ENCODE measurements around the gene ERAS. TPM values are rescaled to one million over a fixed set of nuclear protein-coding genes. Genes with fewer than 3 reads are reported as not detected.
"Not testable (repeated sequence)": the region's sequence is repeated elsewhere in the genome, so short reads cannot be mapped to it uniquely, and the experiment has no call there.

ERAS gene
- total and polyA plus RNA-seq, 4 donors: not detected

GRCh38 chrX:48864210-48864609 lies 37.9 kb downstream of the ERAS start:
- Histone ChIP-seq H3K27ac (ENCODE audit: low read depth in 1 of 2, low read length in 2 of 2) (no peak overlapping the region), H3K4me1 (ENCODE audit: control insufficient read depth in 4 of 4, insufficient read depth in 4 of 4, low read length in 3 of 4) (no peaks in the 10 kb centered on the region), H3K4me3 (ENCODE audit: low read depth in 1 of 3, low read length in 3 of 3) (no peak overlapping the region), H3K9me3 (ENCODE audit: control insufficient read depth in 4 of 4, low read length in 3 of 4) (no peaks in the 10 kb centered on the region), H3K27me3 (ENCODE audit: control insufficient read depth in 4 of 4, insufficient read depth in 4 of 4, low read length in 3 of 4) (no peaks in the 10 kb centered on the region), H3K9ac (ENCODE audit: low read depth in 1 of 2, low read length in 2 of 2) (no peak overlapping the region), H3K36me3 (ENCODE audit: control insufficient read depth in 4 of 4, insufficient read depth in 3 of 4, low read depth in 1 of 4, low read length in 3 of 4) (no peaks in the 10 kb centered on the region)
- no peak for DNase-seq (ENCODE audit: low spot score)
- TF ChIP-seq YY1 (IDR thresholded peaks at IDR 0.05): no peak
- TF ChIP-seq FOXA2 (IDR thresholded peaks at IDR 0.05): no peak
- TF ChIP-seq JUND (IDR thresholded peaks at IDR 0.05): no peak
- no peak for TF ChIP-seq TAF1 (conservative IDR thresholded peaks at IDR 0.05)
- no peak for TF ChIP-seq EGR1 (IDR thresholded peaks at IDR 0.05; ENCODE audit: low read depth in 2 of 2)
- no peak for TF ChIP-seq HNF4A (conservative IDR thresholded peaks at IDR 0.05)
- no peak for TF ChIP-seq RAD21 (IDR thresholded peaks at IDR 0.05)
- TF ChIP-seq NR2F2 (IDR thresholded peaks at IDR 0.05): no peak
- TF ChIP-seq, protein P1, sequence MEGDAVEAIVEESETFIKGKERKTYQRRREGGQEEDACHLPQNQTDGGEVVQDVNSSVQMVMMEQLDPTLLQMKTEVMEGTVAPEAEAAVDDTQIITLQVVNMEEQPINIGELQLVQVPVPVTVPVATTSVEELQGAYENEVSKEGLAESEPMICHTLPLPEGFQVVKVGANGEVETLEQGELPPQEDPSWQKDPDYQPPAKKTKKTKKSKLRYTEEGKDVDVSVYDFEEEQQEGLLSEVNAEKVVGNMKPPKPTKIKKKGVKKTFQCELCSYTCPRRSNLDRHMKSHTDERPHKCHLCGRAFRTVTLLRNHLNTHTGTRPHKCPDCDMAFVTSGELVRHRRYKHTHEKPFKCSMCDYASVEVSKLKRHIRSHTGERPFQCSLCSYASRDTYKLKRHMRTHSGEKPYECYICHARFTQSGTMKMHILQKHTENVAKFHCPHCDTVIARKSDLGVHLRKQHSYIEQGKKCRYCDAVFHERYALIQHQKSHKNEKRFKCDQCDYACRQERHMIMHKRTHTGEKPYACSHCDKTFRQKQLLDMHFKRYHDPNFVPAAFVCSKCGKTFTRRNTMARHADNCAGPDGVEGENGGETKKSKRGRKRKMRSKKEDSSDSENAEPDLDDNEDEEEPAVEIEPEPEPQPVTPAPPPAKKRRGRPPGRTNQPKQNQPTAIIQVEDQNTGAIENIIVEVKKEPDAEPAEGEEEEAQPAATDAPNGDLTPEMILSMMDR (IDR thresholded peaks at IDR 0.05; ENCODE audit: low read depth, low read length, missing input control): no peak
- TF ChIP-seq SP1 (IDR thresholded peaks at IDR 0.05): no peak
- TF ChIP-seq RXRA (IDR thresholded peaks at IDR 0.05): no peak
- no peak for TF ChIP-seq HNF4G (IDR thresholded peaks at IDR 0.05)
- WGBS: 54% methylated on average over 4 of the region's 4 CpGs

DNA sequence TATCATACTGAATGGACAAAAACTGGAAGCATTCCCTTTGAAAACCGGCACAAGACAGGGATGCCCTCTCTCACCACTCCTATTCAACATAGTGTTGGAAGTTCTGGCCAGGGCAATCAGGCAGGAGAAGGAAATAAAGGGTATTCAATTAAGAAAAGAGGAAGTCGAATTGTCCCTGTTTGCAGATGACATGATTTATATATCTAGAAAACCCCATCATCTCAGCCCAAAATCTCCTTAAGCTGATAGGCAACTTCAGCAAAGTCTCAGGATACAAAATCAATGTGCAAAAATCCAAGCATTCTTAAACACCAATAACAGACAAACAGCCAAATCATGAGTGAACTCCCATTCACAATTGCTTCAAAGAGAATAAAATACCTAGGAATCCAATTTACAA lies 45.7 kb downstream of the ERAS start:
- not testable (repeated sequence) for DNase-seq (ENCODE audit: low spot score); H3K9me3 ChIP-seq (ENCODE audit: control insufficient read depth in 4 of 4, low read length in 3 of 4); H3K27ac ChIP-seq (ENCODE audit: low read depth in 1 of 2, low read length in 2 of 2); H3K4me1 ChIP-seq (ENCODE audit: control insufficient read depth in 4 of 4, insufficient read depth in 4 of 4, low read length in 3 of 4); H3K36me3 ChIP-seq (ENCODE audit: control insufficient read depth in 4 of 4, insufficient read depth in 3 of 4, low read depth in 1 of 4, low read length in 3 of 4); H3K9ac ChIP-seq (ENCODE audit: low read depth in 1 of 2, low read length in 2 of 2); H3K4me3 ChIP-seq (ENCODE audit: low read depth in 1 of 3, low read length in 3 of 3); H3K27me3 ChIP-seq (ENCODE audit: control insufficient read depth in 4 of 4, insufficient read depth in 4 of 4, low read length in 3 of 4)
- WGBS: 54% methylated on average over 1 of the region's 2 CpGs

- not testable (repeated sequence) for H3K9ac ChIP-seq (ENCODE audit: low read depth in 1 of 2, low read length in 2 of 2); H3K9me3 ChIP-seq (ENCODE audit: control insufficient read depth in 4 of 4, low read length in 3 of 4); H3K27me3 ChIP-seq (ENCODE audit: control insufficient read depth in 4 of 4, insufficient read depth in 4 of 4, low read length in 3 of 4); DNase-seq (ENCODE audit: low spot score); H3K36me3 ChIP-seq (ENCODE audit: control insufficient read depth in 4 of 4, insufficient read depth in 3 of 4, low read depth in 1 of 4, low read length in 3 of 4); H3K4me3 ChIP-seq (ENCODE audit: low read depth in 1 of 3, low read length in 3 of 3); H3K27ac ChIP-seq (ENCODE audit: low read depth in 1 of 2, low read length in 2 of 2); H3K4me1 ChIP-seq (ENCODE audit: control insufficient read depth in 4 of 4, insufficient read depth in 4 of 4, low read length in 3 of 4)
- 65% methylated on average over 4 of the region's 4 CpGs for WGBS
These were observed 50.6 kb downstream of the ERAS start for GRCh38 chrX:48876944-48877343.

Small RNA genes within 50 kb of the gene (small RNA-seq; reads per million reads assigned to genes)
- gene RNU6-29P: not detected

Other genes starting within 250 kb of the ERAS start
- 10 to 100 TPM; 25.4 to 39.8 TPM for gene WDR13, start 229.0 kb upstream of the ERAS start, total RNA-seq
- 10 to 100 TPM; 37.2 to 73.7 TPM for gene WDR13, start 229.0 kb upstream of the ERAS start, polyA plus RNA-seq
- gene WAS, start 142.7 kb upstream of the ERAS start, total RNA-seq: 1 to 10 TPM; 5.1 to 5.6 TPM
- 1 to 10 TPM; 1.0 to 3.1 TPM for gene WAS, start 142.7 kb upstream of the ERAS start, polyA plus RNA-seq
- 1 to 10 TPM; 4.0 to 5.8 TPM for gene SUV39H1, start 129.8 kb upstream of the ERAS start, total RNA-seq
- 1 to 10 TPM; 3.2 to 3.5 TPM for gene SUV39H1, start 129.8 kb upstream of the ERAS start, polyA plus RNA-seq
- gene GLOD5, start 64.8 kb upstream of the ERAS start, total RNA-seq: under 1 TPM in 1 of 2 donors, not detected in 1; 0.67 TPM
- gene GLOD5, start 64.8 kb upstream of the ERAS start, polyA plus RNA-seq: 1 to 10 TPM; 2.1 to 3.4 TPM
- gene GATA1, start 39.9 kb upstream of the ERAS start, total RNA-seq: 10 to 100 TPM in 1 of 2 donors, not detected in 1; 39.9 TPM
- under 1 TPM in 1 of 2 donors, not detected in 1; 0.05 TPM for gene GATA1, start 39.9 kb upstream of the ERAS start, polyA plus RNA-seq
- 10 to 100 TPM; 48.1 to 80.5 TPM for gene HDAC6, start 24.4 kb upstream of the ERAS start, total RNA-seq
- gene HDAC6, start 24.4 kb upstream of the ERAS start, polyA plus RNA-seq: 10 to 100 TPM; 54.4 to 59.2 TPM
- gene PCSK1N, start 9.1 kb downstream of the ERAS start, total RNA-seq: 1 to 10 TPM in 1 of 2 donors, under 1 TPM in 1; 0.08 to 5.4 TPM
- 1 to 10 TPM in 1 of 2 donors, under 1 TPM in 1; 0.05 to 1.8 TPM for gene PCSK1N, start 9.1 kb downstream of the ERAS start, polyA plus RNA-seq
- gene TIMM17B, start 71.3 kb downstream of the ERAS start, total RNA-seq: 10 to 100 TPM; 22.8 to 25.9 TPM
- 10 to 100 TPM; 34.2 to 53.1 TPM for gene TIMM17B, start 71.3 kb downstream of the ERAS start, polyA plus RNA-seq
- gene PQBP1, start 71.4 kb downstream of the ERAS start, total RNA-seq: 10 to 100 TPM; 22.0 to 34.6 TPM
- gene PQBP1, start 71.4 kb downstream of the ERAS start, polyA plus RNA-seq: 10 to 100 TPM; 40.0 to 44.3 TPM
- 10 to 100 TPM; 10.0 to 15.5 TPM for gene SLC35A2, start 85.1 kb downstream of the ERAS start, total RNA-seq
- 10 to 100 TPM; 13.3 to 26.9 TPM for gene SLC35A2, start 85.1 kb downstream of the ERAS start, polyA plus RNA-seq
- 10 to 100 TPM in 1 of 2 donors, 1 to 10 TPM in 1; 5.8 to 28.3 TPM for gene PIM2, start 92.5 kb downstream of the ERAS start, total RNA-seq
- gene PIM2, start 92.5 kb downstream of the ERAS start, polyA plus RNA-seq: 1 to 10 TPM; 4.5 to 8.1 TPM
- 10 to 100 TPM; 17.0 to 29.3 TPM for gene OTUD5, start 131.1 kb downstream of the ERAS start, total RNA-seq
- 10 to 100 TPM in 1 of 2 donors, 1 to 10 TPM in 1; 9.3 to 18.8 TPM for gene OTUD5, start 131.1 kb downstream of the ERAS start, polyA plus RNA-seq
- 1 to 10 TPM in 1 of 2 donors, under 1 TPM in 1; 0.28 to 1.1 TPM for gene KCND1, start 145.3 kb downstream of the ERAS start, total RNA-seq
- gene KCND1, start 145.3 kb downstream of the ERAS start, polyA plus RNA-seq: under 1 TPM; 0.17 to 0.28 TPM
- 10 to 100 TPM; 14.1 to 21.3 TPM for gene GRIPAP1, start 175.8 kb downstream of the ERAS start, total RNA-seq
- 10 to 100 TPM; 15.4 to 17.3 TPM for gene GRIPAP1, start 175.8 kb downstream of the ERAS start, polyA plus RNA-seq
- 10 to 100 TPM in 1 of 2 donors, 1 to 10 TPM in 1; 9.5 to 17.1 TPM for gene TFE3, start 216.8 kb downstream of the ERAS start, total RNA-seq
- gene TFE3, start 216.8 kb downstream of the ERAS start, polyA plus RNA-seq: 10 to 100 TPM in 1 of 2 donors, 1 to 10 TPM in 1; 8.6 to 22.4 TPM
- gene CCDC120, start 232.5 kb downstream of the ERAS start, total RNA-seq: 1 to 10 TPM; 1.0 to 1.9 TPM
- 1 to 10 TPM; 1.3 to 3.4 TPM for gene CCDC120, start 232.5 kb downstream of the ERAS start, polyA plus RNA-seq
- gene PRAF2, start 247.5 kb downstream of the ERAS start, total RNA-seq: 1 to 10 TPM; 1.4 to 2.1 TPM
- gene PRAF2, start 247.5 kb downstream of the ERAS start, polyA plus RNA-seq: 1 to 10 TPM; 5.7 to 8.2 TPM

Measured in liver (tissue), 10 donors.